Activated B cell treated with CpG ODN at 0.5 μM for 24 hours (primary cell): ENCODE measurements around the gene GBP2. TPM values are rescaled to one million over a fixed set of nuclear protein-coding genes. Genes with fewer than 3 reads are reported as not detected.

Source experiments
- ATAC-seq: fragments of 200-7000 bp; cut with Tn5 transposase; one replicate; pipeline ENCODE4 v1.10.0; 2021; ENCODE audit warnings: low read depth, mild to moderate bottlenecking, moderate library complexity
- CTCF ChIA-PET: fragments of 350-600 bp; sonication (Branson Sonifier 250); formaldehyde crosslinking; loops from one replicate; lab custom pipeline; 2021; ENCODE audit warnings: antibody characterized with exemption; lab: Charles Lee
- POLR2A ChIA-PET: fragments of 350-600 bp; sonication (Branson Sonifier 250); formaldehyde crosslinking; loops from one replicate; lab custom pipeline; 2021; ENCODE audit warnings: antibody characterized with exemption; lab: Charles Lee
- DNase-seq: peaks from one replicate; pipeline ENCODE4 v3.0.0; 2022
- H3K27ac Mint-ChIP-seq: one replicate; pipeline ENCODE4 v1.8.0; 2020; ENCODE audit warnings: mixed read lengths
- H3K27me3 Mint-ChIP-seq: one replicate; pipeline ENCODE4 v1.8.0; 2021; ENCODE audit warnings: mixed read lengths
- H3K36me3 Mint-ChIP-seq: one replicate; pipeline ENCODE4 v1.8.0; 2021; ENCODE audit warnings: low read depth, mixed read lengths
- H3K4me1 Mint-ChIP-seq: one replicate; pipeline ENCODE4 v1.8.0; 2021; ENCODE audit warnings: mixed read lengths
- H3K4me3 Mint-ChIP-seq: one replicate; pipeline ENCODE4 v1.8.0; 2020; ENCODE audit warnings: mild to moderate bottlenecking, mixed read lengths
- H3K9me3 Mint-ChIP-seq: one replicate; pipeline ENCODE4 v1.8.0; 2020; ENCODE audit warnings: mixed read lengths
- intact Hi-C: fragments of 100-400 bp; cut with micrococcal nuclease; formaldehyde crosslinking; loops from one replicate; pipeline ENCODE4 v1.15.1; 2024
- total RNA-seq: library from RNA; stranded (reverse); gene quantifications from 2 replicates; pipeline ENCODE4 v1.2.3, GENCODE V29; 2022
- TF ChIP-seq, protein P1 (sequence below): fragments of 200-600 bp; IDR thresholded peaks from one replicate; pipeline ENCODE4 v1.8.0; 2022; ENCODE audit warnings: antibody characterized with exemption, mild to moderate bottlenecking

GBP2 gene, protein sequence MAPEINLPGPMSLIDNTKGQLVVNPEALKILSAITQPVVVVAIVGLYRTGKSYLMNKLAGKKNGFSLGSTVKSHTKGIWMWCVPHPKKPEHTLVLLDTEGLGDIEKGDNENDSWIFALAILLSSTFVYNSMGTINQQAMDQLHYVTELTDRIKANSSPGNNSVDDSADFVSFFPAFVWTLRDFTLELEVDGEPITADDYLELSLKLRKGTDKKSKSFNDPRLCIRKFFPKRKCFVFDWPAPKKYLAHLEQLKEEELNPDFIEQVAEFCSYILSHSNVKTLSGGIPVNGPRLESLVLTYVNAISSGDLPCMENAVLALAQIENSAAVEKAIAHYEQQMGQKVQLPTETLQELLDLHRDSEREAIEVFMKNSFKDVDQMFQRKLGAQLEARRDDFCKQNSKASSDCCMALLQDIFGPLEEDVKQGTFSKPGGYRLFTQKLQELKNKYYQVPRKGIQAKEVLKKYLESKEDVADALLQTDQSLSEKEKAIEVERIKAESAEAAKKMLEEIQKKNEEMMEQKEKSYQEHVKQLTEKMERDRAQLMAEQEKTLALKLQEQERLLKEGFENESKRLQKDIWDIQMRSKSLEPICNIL
- 24.4 and 26.7 TPM in 2 replicates for total RNA-seq

DNA sequence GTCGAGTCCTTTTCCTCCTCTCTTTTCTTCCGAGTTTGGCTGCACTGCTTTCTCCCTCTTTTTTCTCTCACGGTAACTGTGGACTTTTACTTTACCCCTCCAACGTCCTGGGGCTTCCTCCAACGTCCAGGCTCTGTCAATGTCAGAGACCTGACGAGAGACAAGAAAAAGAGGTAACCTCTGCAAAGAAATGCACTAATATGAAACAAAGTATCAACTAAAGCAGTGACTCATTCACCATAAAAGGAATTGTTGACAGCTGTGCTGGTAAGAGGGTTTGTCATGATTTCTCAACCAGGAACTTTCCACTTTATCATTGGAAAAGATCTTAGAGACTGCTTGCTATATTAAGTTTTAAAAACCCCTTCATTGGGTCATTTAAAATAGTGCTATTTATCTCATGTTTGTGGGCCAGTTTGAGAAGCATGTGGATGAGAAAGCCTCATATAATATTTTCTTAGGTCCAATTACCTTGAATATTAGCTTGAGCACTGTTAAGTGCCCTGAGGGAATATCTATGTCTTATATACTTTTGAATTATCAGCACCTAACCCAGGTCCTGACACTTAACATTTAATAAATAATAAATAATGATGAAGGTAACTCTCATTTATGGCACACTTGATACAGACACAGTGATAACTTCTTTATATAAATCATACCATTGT is at the start of gene GBP2:
GBP2 (minus strand) TSS at position 202 of the 668 bp plus-strand sequence. CDS start 4,148 bp downstream, outside the sequence.
- TF ChIP-seq, protein P1, sequence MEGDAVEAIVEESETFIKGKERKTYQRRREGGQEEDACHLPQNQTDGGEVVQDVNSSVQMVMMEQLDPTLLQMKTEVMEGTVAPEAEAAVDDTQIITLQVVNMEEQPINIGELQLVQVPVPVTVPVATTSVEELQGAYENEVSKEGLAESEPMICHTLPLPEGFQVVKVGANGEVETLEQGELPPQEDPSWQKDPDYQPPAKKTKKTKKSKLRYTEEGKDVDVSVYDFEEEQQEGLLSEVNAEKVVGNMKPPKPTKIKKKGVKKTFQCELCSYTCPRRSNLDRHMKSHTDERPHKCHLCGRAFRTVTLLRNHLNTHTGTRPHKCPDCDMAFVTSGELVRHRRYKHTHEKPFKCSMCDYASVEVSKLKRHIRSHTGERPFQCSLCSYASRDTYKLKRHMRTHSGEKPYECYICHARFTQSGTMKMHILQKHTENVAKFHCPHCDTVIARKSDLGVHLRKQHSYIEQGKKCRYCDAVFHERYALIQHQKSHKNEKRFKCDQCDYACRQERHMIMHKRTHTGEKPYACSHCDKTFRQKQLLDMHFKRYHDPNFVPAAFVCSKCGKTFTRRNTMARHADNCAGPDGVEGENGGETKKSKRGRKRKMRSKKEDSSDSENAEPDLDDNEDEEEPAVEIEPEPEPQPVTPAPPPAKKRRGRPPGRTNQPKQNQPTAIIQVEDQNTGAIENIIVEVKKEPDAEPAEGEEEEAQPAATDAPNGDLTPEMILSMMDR, result no peak
- Mint-ChIP-seq H3K4me3 (peak within 1 kb of the TSS; percentile 90), H3K36me3 (peaks cover 5% of the 10 kb centered on the region), H3K27ac (peak within 1 kb of the TSS; percentile 92), H3K9me3 (peaks cover 2% of the 10 kb centered on the region), H3K4me1 (peaks cover 64% of the 10 kb centered on the region), H3K27me3 (no peaks in the 10 kb centered on the region)
- CTCF ChIA-PET, result interaction anchor here (0.7 to 2.7 kb wide), 4 partner anchors 40 to 233 kb away, joined by 3 to 6 read pairs (median 4); no protein-coding TSS in a partner anchor
- intact Hi-C loops, result loop anchor here (2.0 kb wide), 2 partner anchors 73 to 103 kb away; partner anchors contain the start of genes GBP3 and GBP4
- no peak for DNase-seq
- POLR2A ChIA-PET, result interaction anchor here (1.4 to 1.9 kb wide), 3 partner anchors 45 to 76 kb away, joined by 4 to 6 read pairs (median 5); no protein-coding TSS in a partner anchor
- peak; percentile 79 for ATAC-seq

DNA sequence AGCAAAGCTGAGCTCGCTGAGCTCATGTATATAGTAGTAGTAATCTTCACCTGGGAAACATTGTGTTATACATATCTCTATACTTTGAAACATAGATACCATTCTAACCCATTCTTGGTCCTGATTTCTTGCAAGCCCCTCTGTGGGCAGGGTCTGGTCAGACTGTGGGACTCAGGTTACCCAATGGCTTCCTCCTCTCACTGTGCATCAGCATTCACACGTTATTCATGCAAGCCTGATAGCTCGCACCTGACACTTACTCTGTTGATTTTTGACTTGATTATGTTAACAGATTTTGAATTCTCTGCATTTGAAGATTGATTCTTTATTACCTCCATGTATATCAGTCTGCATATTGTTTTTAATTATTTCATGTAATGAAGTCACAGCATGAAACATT is 48.6 kb upstream of the GBP2 start:
- no peak for ATAC-seq
- Mint-ChIP-seq H3K9me3 (no peaks in the 10 kb centered on the region), H3K4me3 (no peak overlapping the region), H3K27me3 (no peaks in the 10 kb centered on the region), H3K4me1 (peaks cover 5% of the 10 kb centered on the region), H3K36me3 (no peaks in the 10 kb centered on the region), H3K27ac (no peak overlapping the region)
- no peak for DNase-seq
- TF ChIP-seq, protein P1, result no peak
- ChIA-PET CTCF (no interaction called here), POLR2A (no interaction called here)
- intact Hi-C loops, result no loop called here

DNA sequence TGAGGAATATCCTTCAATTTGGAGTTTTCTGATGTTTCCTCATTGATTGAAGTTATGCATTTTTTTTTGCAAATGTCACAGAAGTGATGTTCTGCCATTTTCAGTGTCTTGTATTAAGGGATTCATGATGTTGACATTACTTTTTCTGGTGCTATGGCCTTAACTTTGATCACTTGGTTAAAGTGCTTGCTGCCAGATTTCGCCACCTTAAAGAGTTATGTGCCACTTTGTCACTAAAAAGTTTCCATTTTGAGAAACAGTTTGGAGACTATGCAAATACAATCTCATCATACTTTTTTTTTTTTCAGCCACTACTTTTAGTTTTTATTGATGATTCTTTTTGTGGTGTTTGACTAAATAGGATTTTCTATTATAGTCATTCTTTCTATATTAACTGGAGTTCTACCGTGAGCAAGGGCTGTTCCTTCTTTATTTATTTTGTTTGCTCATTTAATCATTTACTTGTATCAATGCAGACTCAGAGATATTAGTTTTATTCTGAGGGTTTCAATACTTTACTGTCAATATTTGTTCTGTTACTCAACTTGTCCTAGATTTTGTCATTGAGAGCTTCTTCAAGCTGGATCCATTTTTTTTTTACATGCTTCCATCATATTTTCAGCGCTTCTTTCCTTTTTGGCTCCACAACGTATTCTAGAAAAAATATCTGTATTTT is 46.7 kb upstream of the GBP2 start:
- Mint-ChIP-seq H3K27me3 (no peaks in the 10 kb centered on the region), H3K4me1 (peaks cover 5% of the 10 kb centered on the region), H3K36me3 (no peaks in the 10 kb centered on the region), H3K4me3 (no peak overlapping the region), H3K9me3 (no peaks in the 10 kb centered on the region), H3K27ac (no peak overlapping the region)
- intact Hi-C loops, result no loop called here
- ATAC-seq, result no peak
- no peak for DNase-seq
- ChIA-PET POLR2A (no interaction called here), CTCF (no interaction called here)
- TF ChIP-seq, protein P1, result no peak

DNA sequence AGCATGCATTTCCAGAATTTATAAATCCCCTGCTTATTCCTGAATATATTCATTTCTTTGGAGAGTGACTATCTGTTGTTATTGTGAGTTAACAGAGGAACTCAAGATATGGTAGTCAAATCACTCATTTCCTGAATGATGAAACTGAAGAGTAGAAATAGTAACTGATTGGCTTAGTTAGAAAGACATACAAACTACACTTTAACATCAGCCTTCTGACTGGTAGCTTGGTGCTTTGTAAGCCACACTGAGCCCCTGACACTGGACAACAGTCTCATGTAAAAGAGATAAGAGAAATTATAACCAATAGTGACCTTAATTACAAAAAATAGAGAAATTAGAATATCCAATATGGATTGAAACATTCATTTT is 45.1 kb upstream of the GBP2 start:
- H3K4me1 Mint-ChIP-seq, result peaks cover 5% of the 10 kb centered on the region
- ChIA-PET POLR2A (no interaction called here), CTCF (no interaction called here)
- TF ChIP-seq, protein P1, result no peak
- DNase-seq (no peak), ATAC-seq (no peak)
- H3K9me3 Mint-ChIP-seq, result no peaks in the 10 kb centered on the region
- no peaks in the 10 kb centered on the region for H3K27me3 Mint-ChIP-seq
- H3K4me3 Mint-ChIP-seq, result no peak overlapping the region
- intact Hi-C loops, result no loop called here
- H3K36me3 Mint-ChIP-seq, result no peaks in the 10 kb centered on the region
- H3K27ac Mint-ChIP-seq, result no peak overlapping the region
